OCI-LY1 (cell line): ENCODE results near the gene SFMBT2.

Experiments
- H2AFZ ChIP-seq: fragments of 200-600 bp; sonication (generic), shearing (Covaris generic); 2 replicates; pipeline ENCODE4 v1.6.0; 2014; ENCODE audit warnings: antibody characterized with exemption, mild to moderate bottlenecking, low read length
- H3F3A ChIP-seq: fragments of 200-600 bp; sonication (generic), shearing (Covaris generic); 2 replicates; pipeline ENCODE4 v1.6.0; 2014; ENCODE audit warnings: mild to moderate bottlenecking, antibody characterized with exemption, low read length, moderate library complexity; ENCODE audit not compliant: insufficient read depth
- H3K27ac ChIP-seq: fragments of 200-600 bp; sonication (generic); 2 replicates; pipeline ENCODE4 v1.5.1; 2014; ENCODE audit warnings: low read length, mixed run types, mild to moderate bottlenecking, low read depth; ENCODE audit not compliant: poor library complexity, severe bottlenecking
- H3K27me3 ChIP-seq: fragments of 200-600 bp; sonication (generic); 2 replicates; pipeline ENCODE4 v1.6.0; 2014; ENCODE audit warnings: antibody characterized with exemption, mild to moderate bottlenecking, low read length, moderate library complexity; ENCODE audit not compliant: insufficient read depth
- H3K36me3 ChIP-seq: fragments of 200-600 bp; sonication (generic); 2 replicates; pipeline ENCODE4 v1.6.1; 2014; ENCODE audit warnings: mild to moderate bottlenecking, antibody characterized with exemption, low read length, moderate library complexity, mixed read lengths; ENCODE audit not compliant: insufficient read depth
- H3K4me1 ChIP-seq: fragments of 200-600 bp; sonication (generic); 2 replicates; pipeline ENCODE4 v1.5.1; 2014; ENCODE audit warnings: mild to moderate bottlenecking, low read length, moderate library complexity; ENCODE audit not compliant: insufficient read depth, severe bottlenecking
- H3K4me2 ChIP-seq: fragments of 200-600 bp; sonication (generic), shearing (Covaris generic); 2 replicates; pipeline ENCODE4 v1.6.1; 2014; ENCODE audit warnings: low read length
- H3K4me3 ChIP-seq: fragments of 200-600 bp; sonication (generic); 2 replicates; pipeline ENCODE4 v1.5.1; 2014; ENCODE audit warnings: low read length, low read depth, mild to moderate bottlenecking, mixed read lengths; ENCODE audit not compliant: poor library complexity, severe bottlenecking
- H3K79me2 ChIP-seq: fragments of 200-600 bp; shearing (Covaris generic); 2 replicates; pipeline ENCODE4 v1.6.1; 2016; ENCODE audit warnings: mixed run types, low read length, mixed read lengths; ENCODE audit not compliant: insufficient read depth
- H3K9ac ChIP-seq: fragments of 200-600 bp; sonication (generic), shearing (Covaris generic); 2 replicates; pipeline ENCODE4 v1.6.1; 2014; ENCODE audit warnings: mild to moderate bottlenecking, low read length, mixed read lengths
- H3K9me2 ChIP-seq: fragments of 200-600 bp; sonication (generic), shearing (Covaris generic); 2 replicates; pipeline ENCODE4 v1.6.1; 2014; ENCODE audit warnings: low read depth, mild to moderate bottlenecking, low read length, mixed read lengths
- H3K9me3 ChIP-seq: fragments of 200-600 bp; shearing (Covaris generic); 2 replicates; pipeline ENCODE4 v1.6.1; 2014; ENCODE audit warnings: low read length, mixed read lengths
- H4K20me1 ChIP-seq: fragments of 200-600 bp; sonication (generic), shearing (Covaris generic); 2 replicates; pipeline ENCODE4 v1.6.0; 2016; ENCODE audit warnings: mild to moderate bottlenecking, low read length; ENCODE audit not compliant: insufficient read depth
- CTCF ChIP-seq: fragments of 200-600 bp; sonication (generic), shearing (Covaris generic); IDR thresholded peaks from 2 replicates; pipeline ENCODE4 v1.5.1; 2017; ENCODE audit warnings: mild to moderate bottlenecking, antibody characterized with exemption, low read length, moderate library complexity, mixed read lengths
- EZH2 ChIP-seq: fragments of 200-600 bp; sonication (generic), shearing (Covaris generic); IDR thresholded peaks from 2 replicates; pipeline ENCODE4 v1.8.0; 2017; ENCODE audit warnings: borderline replicate concordance, mixed run types, mild to moderate bottlenecking, antibody characterized with exemption, low read length, moderate library complexity, mixed read lengths

The SFMBT2 gene

GRCh38 chr10:7151538-7151937 lies 259.3 kb downstream of the SFMBT2 start:
- TF ChIP-seq EZH2 (no peak), CTCF (no peak)
- Histone ChIP-seq H3K27ac (no peak overlapping the region), H3K36me3 (no peaks in the 10 kb centered on the region), H3K9ac (no peak overlapping the region), H3K4me1 (no peaks in the 10 kb centered on the region), H4K20me1 (no peaks in the 10 kb centered on the region), H3K79me2 (no peaks in the 10 kb centered on the region), H3K9me3 (no peaks in the 10 kb centered on the region), H3K4me3 (no peak overlapping the region), H3K4me2 (no peak overlapping the region), H3K9me2 (no peaks in the 10 kb centered on the region), H3F3A (no peaks in the 10 kb centered on the region), H3K27me3 (no peaks in the 10 kb centered on the region), H2AFZ (no peak overlapping the region)

DNA sequence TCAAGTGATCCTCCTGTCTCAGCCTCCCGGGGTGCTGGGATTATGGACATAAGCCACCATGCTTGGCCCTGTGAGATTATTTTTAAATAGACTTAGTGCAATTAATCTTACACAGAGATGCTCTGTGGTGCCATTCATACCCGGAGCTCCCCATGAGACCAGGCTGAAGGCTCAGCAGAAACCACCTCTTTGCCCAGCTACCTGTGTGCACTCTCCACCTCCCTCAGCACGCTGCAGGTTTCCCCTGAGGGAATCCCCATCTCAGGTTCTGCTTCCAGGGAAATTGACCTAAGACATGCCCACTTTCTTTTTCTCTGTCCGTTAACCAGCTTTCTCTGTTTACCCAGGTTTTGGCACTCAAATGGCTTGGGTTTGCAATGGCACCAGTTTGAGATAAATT lies 260.5 kb downstream of the SFMBT2 start:
- Histone ChIP-seq H3F3A (no peaks in the 10 kb centered on the region), H3K4me2 (no peak overlapping the region), H4K20me1 (no peaks in the 10 kb centered on the region), H3K36me3 (no peaks in the 10 kb centered on the region), H3K9me2 (no peaks in the 10 kb centered on the region), H3K27me3 (no peaks in the 10 kb centered on the region), H3K27ac (no peak overlapping the region), H3K79me2 (no peaks in the 10 kb centered on the region), H3K4me3 (no peak overlapping the region), H3K4me1 (no peaks in the 10 kb centered on the region), H2AFZ (no peak overlapping the region), H3K9me3 (no peaks in the 10 kb centered on the region), H3K9ac (no peak overlapping the region)
- TF ChIP-seq CTCF (no peak), EZH2 (no peak)

GRCh38 chr10:7146189-7146588 lies 264.6 kb downstream of the SFMBT2 start:
- no peak overlapping the region for H3K9ac ChIP-seq
- no peaks in the 10 kb centered on the region for H4K20me1 ChIP-seq
- H3K79me2 ChIP-seq, result no peaks in the 10 kb centered on the region
- no peak overlapping the region for H2AFZ ChIP-seq
- no peaks in the 10 kb centered on the region for H3K4me1 ChIP-seq
- H3K9me2 ChIP-seq, result no peaks in the 10 kb centered on the region
- H3K27me3 ChIP-seq, result no peaks in the 10 kb centered on the region
- H3K4me2 ChIP-seq, result no peak overlapping the region
- no peaks in the 10 kb centered on the region for H3F3A ChIP-seq
- no peak overlapping the region for H3K27ac ChIP-seq
- H3K36me3 ChIP-seq, result no peaks in the 10 kb centered on the region
- no peak for TF ChIP-seq CTCF
- TF ChIP-seq EZH2, result no peak
- no peak overlapping the region for H3K4me3 ChIP-seq
- H3K9me3 ChIP-seq, result no peaks in the 10 kb centered on the region
